Sigmoid colon (tissue), 4 donors: ENCODE data around the gene IARS1.

Experiments used
- POLR2A ChIP-seq, 2 donors: fragments of 450-650 bp; IDR thresholded peaks; one replicate each; pipeline ENCODE4 v1.6.1; 2016; ENCODE audit warnings: antibody characterized with exemption in 2 of 2, mild to moderate bottlenecking in 2 of 2, moderate library complexity in 2 of 2
- POLR2AphosphoS5 ChIP-seq, 4 donors: sonication (generic); formaldehyde crosslinking; IDR thresholded peaks; one replicate each; pipeline ENCODE4 v1.6.1; 2017; ENCODE audit warnings: antibody characterized with exemption in 4 of 4
- TF ChIP-seq, protein P1 (sequence below), 4 experiments: fragments of 450-650 bp in 3 of 4; fragments of 200-600 bp in 1 of 4; IDR thresholded peaks; one replicate each; pipeline ENCODE4 v1.5.1; 2016 to 2019; ENCODE audit warnings: antibody characterized with exemption in 4 of 4, mild to moderate bottlenecking in 3 of 4, moderate library complexity in 2 of 4

GRCh38 chr9:92328225-92328624 is 34.7 kb upstream of the IARS1 start:
- TF ChIP-seq POLR2A (IDR thresholded peaks at IDR 0.05): no peak
- TF ChIP-seq, protein P1, sequence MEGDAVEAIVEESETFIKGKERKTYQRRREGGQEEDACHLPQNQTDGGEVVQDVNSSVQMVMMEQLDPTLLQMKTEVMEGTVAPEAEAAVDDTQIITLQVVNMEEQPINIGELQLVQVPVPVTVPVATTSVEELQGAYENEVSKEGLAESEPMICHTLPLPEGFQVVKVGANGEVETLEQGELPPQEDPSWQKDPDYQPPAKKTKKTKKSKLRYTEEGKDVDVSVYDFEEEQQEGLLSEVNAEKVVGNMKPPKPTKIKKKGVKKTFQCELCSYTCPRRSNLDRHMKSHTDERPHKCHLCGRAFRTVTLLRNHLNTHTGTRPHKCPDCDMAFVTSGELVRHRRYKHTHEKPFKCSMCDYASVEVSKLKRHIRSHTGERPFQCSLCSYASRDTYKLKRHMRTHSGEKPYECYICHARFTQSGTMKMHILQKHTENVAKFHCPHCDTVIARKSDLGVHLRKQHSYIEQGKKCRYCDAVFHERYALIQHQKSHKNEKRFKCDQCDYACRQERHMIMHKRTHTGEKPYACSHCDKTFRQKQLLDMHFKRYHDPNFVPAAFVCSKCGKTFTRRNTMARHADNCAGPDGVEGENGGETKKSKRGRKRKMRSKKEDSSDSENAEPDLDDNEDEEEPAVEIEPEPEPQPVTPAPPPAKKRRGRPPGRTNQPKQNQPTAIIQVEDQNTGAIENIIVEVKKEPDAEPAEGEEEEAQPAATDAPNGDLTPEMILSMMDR (IDR thresholded peaks at IDR 0.05): no peak
- no peak for TF ChIP-seq POLR2AphosphoS5 (IDR thresholded peaks at IDR 0.05)
